Neuronal stem cell (in vitro differentiated cells): Measurements from ENCODE around the gene PGAP3.

Source experiments
- small RNA-seq: library from polyadenylated mRNA; stranded (forward); fragments of <200 nt; extraction: miRNeasy Mini kit (QIAGEN cat#:217004); gene quantifications from one replicate; pipeline ENCODE3, GENCODE V24; 2013; ENCODE audit not compliant: insufficient read depth

The PGAP3 gene

Small RNA genes within 50 kb of the gene (small RNA-seq; reads per million reads assigned to genes)
- 10.6 reads per million, percentile 59 among the genes with 10 or more reads in this experiment for gene MIR4728
